B cell (primary cell): Measurements from ENCODE around the gene SPRED2. TPM values are rescaled to one million over a fixed set of nuclear protein-coding genes. Genes with fewer than 3 reads are reported as not detected.

Experiments used
- ATAC-seq: fragments of 200-7000 bp; cut with Tn5 transposase; one replicate; pipeline ENCODE4 v1.10.0; 2021; ENCODE audit warnings: low read depth, mild to moderate bottlenecking, moderate number of reproducible peaks, moderate library complexity
- CTCF ChIA-PET: fragments of 350-600 bp; sonication (Branson Sonifier 250); formaldehyde crosslinking; loops from one replicate; lab custom pipeline; 2021; ENCODE audit warnings: antibody characterized with exemption, inconsistent platforms; lab: Charles Lee
- POLR2A ChIA-PET: fragments of 350-600 bp; sonication (Branson Sonifier 250); formaldehyde crosslinking; loops from one replicate; lab custom pipeline; 2021; ENCODE audit warnings: antibody characterized with exemption; lab: Charles Lee
- DNase-seq: peaks from one replicate; pipeline ENCODE4 v3.0.0; 2013
- H2AFZ ChIP-seq: 2 replicates; pipeline ENCODE4 v1.6.1; 2012; ENCODE audit warnings: mild to moderate bottlenecking, low read depth, low read length; ENCODE audit not compliant: insufficient read depth, poor library complexity, severe bottlenecking
- H3K27ac ChIP-seq, 2 donors: 1 replicate in 1 of 2; 2 replicates in 1 of 2; pipeline ENCODE4 v1.5.1; 2012 to 2013; ENCODE audit warnings: low read length in 2 of 2, mild to moderate bottlenecking in 2 of 2, moderate library complexity in 1 of 2
- H3K27me3 ChIP-seq, 4 experiments: fragments of 200-600 bp in 1 of 4; sonication (generic) in 1 of 4; replicated peaks in 1 of 4; 1 replicate in 2 of 4; 2 replicates in 2 of 4; pipeline versions ENCODE4 v1.6.1 to v1.7.0; 2013 to 2016; ENCODE audit warnings: low read length in 3 of 4, mild to moderate bottlenecking in 2 of 4, mixed read lengths in 1 of 4, moderate library complexity in 1 of 4; ENCODE audit not compliant: insufficient read depth in 4 of 4, control insufficient read depth in 3 of 4; ENCODE audit errors: control extremely low read depth in 1 of 4
- H3K36me3 ChIP-seq, 2 experiments: replicated peaks in 1 of 2; 1 replicate in 1 of 2; 2 replicates in 1 of 2; pipeline versions ENCODE4 v1.6.1 to v1.7.1; 2013; ENCODE audit warnings: low read length in 1 of 2; ENCODE audit not compliant: insufficient read depth in 2 of 2, control insufficient read depth in 1 of 2; ENCODE audit errors: control extremely low read depth in 1 of 2, extremely low read depth in 1 of 2
- H3K4me1 ChIP-seq, 2 donors: fragments of 200-600 bp in 1 of 2; sonication (generic) in 1 of 2; 1 replicate in 1 of 2; 2 replicates in 1 of 2; pipeline versions ENCODE4 v1.5.1 to v1.6.1; 2013 to 2017; ENCODE audit warnings: low read length in 2 of 2; ENCODE audit not compliant: control insufficient read depth in 2 of 2, insufficient read depth in 2 of 2
- H3K4me2 ChIP-seq: replicated peaks from 2 replicates; pipeline ENCODE3; 2012; ENCODE audit warnings: mild to moderate bottlenecking, low read depth, low read length; ENCODE audit not compliant: poor library complexity, severe bottlenecking
- H3K4me3 ChIP-seq, 5 experiments: fragments of 200-600 bp in 1 of 5; sonication (generic) in 1 of 5; 1 replicate in 3 of 5; 2 replicates in 2 of 5; pipeline versions ENCODE4 v1.5.1 to v1.7.0; 2011 to 2016; ENCODE audit warnings: low read length in 4 of 5, mild to moderate bottlenecking in 4 of 5, low read depth in 2 of 5, control low read depth in 1 of 5, moderate library complexity in 1 of 5; ENCODE audit not compliant: insufficient read depth in 1 of 5; ENCODE audit errors: control extremely low read depth in 1 of 5, extremely low read depth in 1 of 5
- H3K79me2 ChIP-seq: fragments of 200-600 bp; sonication (generic); one replicate; pipeline ENCODE4 v1.6.0; 2016; ENCODE audit warnings: low read length; ENCODE audit not compliant: control insufficient read depth, insufficient read depth
- H3K9ac ChIP-seq: fragments of 200-600 bp; sonication (generic); 2 replicates; pipeline ENCODE4 v1.6.1; 2017; ENCODE audit warnings: mild to moderate bottlenecking, low read length, moderate library complexity
- H3K9me3 ChIP-seq, 3 donors: one replicate each; pipeline versions ENCODE4 v1.6.1 to v1.7.1; 2013; ENCODE audit warnings: low read length in 2 of 3; ENCODE audit not compliant: control insufficient read depth in 2 of 3, insufficient read depth in 1 of 3; ENCODE audit errors: control extremely low read depth in 1 of 3
- H4K20me1 ChIP-seq: 2 replicates; pipeline ENCODE4 v1.6.0; 2012; ENCODE audit warnings: mild to moderate bottlenecking, low read length; ENCODE audit not compliant: insufficient read depth, control insufficient read depth, poor library complexity, severe bottlenecking
- H3K27ac Mint-ChIP-seq: one replicate; pipeline ENCODE4 v1.8.0; 2021; ENCODE audit warnings: mixed read lengths
- H3K27me3 Mint-ChIP-seq: one replicate; pipeline ENCODE4 v1.8.0; 2021; ENCODE audit warnings: mixed read lengths
- H3K4me1 Mint-ChIP-seq: one replicate; pipeline ENCODE4 v1.8.0; 2021; ENCODE audit warnings: mixed read lengths
- H3K4me3 Mint-ChIP-seq: one replicate; pipeline ENCODE4 v1.8.0; 2021; ENCODE audit warnings: mixed read lengths
- H3K9me3 Mint-ChIP-seq: one replicate; pipeline ENCODE4 v1.8.0; 2022; ENCODE audit warnings: mixed read lengths; ENCODE audit not compliant: insufficient read depth
- CTCF ChIP-seq: fragments of 200-600 bp; IDR thresholded peaks from one replicate; pipeline ENCODE4 v1.8.0; 2022; ENCODE audit warnings: antibody characterized with exemption, mild to moderate bottlenecking
- EZH2 ChIP-seq: IDR thresholded peaks from 2 replicates; pipeline ENCODE4 v1.6.1; 2012; ENCODE audit warnings: borderline replicate concordance, low read depth, mild to moderate bottlenecking, moderate library complexity, low read length; ENCODE audit not compliant: insufficient read depth, poor library complexity, severe bottlenecking
- WGBS: methylation state at CpG from one replicate; pipeline ENCODE4 v1.1.5; 2013; ENCODE audit warnings: missing lambda C conversion rate; ENCODE audit not compliant: insufficient coverage; 5-methylcytosine and 5-hydroxymethylcytosine counted together
- intact Hi-C: fragments of 100-400 bp; cut with micrococcal nuclease; formaldehyde crosslinking; loops from one replicate; pipeline ENCODE4 v1.10.0; 2022
- polyA plus RNA-seq: library from polyadenylated mRNA; depleted of rRNA; stranded (reverse); fragments of >200 nt; gene quantifications from 2 replicates; pipeline ENCODE4 v1.2.3, GENCODE V29; 2012
- total RNA-seq, 2 donors: library from RNA; stranded (reverse); fragments of 120-200 nt in 1 of 2; gene quantifications; 1 replicate in 1 of 2; 2 replicates in 1 of 2; pipeline versions ENCODE4 v1.2.3 to v1.2.4, GENCODE V29; 2013 to 2022

Gene SPRED2
- total and polyA plus RNA-seq, 2 donors (not counting 1 experiment from before 2014, with no cell fraction given): 0.40 to 1.3 TPM

- Histone ChIP-seq H3K9me3 (peaks cover 0 to 1% (median 0%) of the 10 kb centered on the region in 3 donors), H3K4me2 (no peak overlapping the region), H3K79me2 (no peaks in the 10 kb centered on the region), H3K27ac (no peak overlapping the region), H3K9ac (no peak overlapping the region), H3K36me3 (peaks cover 0 to 2% of the 10 kb centered on the region in 2 experiments), H2AFZ (no peak overlapping the region), H3K27me3 (no peaks in the 10 kb centered on the region), H4K20me1 (no peaks in the 10 kb centered on the region), H3K4me3 (no peak overlapping the region), H3K4me1 (peaks cover 6 to 10% of the 10 kb centered on the region in 2 donors)
- no peaks in the 10 kb centered on the region for H3K9me3 Mint-ChIP-seq
- H3K4me1 Mint-ChIP-seq: peaks cover 9% of the 10 kb centered on the region
- WGBS: 92% methylated on average over 2 of the region's 6 CpGs
- DNase-seq: no peak
- H3K27ac Mint-ChIP-seq: no peak overlapping the region
- ChIA-PET POLR2A (no interaction called here), CTCF (no interaction called here)
- ATAC-seq: no peak
- intact Hi-C loops: loop anchor here (10.0 kb wide), 1 partner anchor 115 kb away; no protein-coding TSS in a partner anchor
- peaks cover 8% of the 10 kb centered on the region for H3K27me3 Mint-ChIP-seq
- TF ChIP-seq CTCF (no peak), EZH2 (no peak)
- H3K4me3 Mint-ChIP-seq: no peak overlapping the region
These were observed 152.6 kb downstream of the SPRED2 start for GRCh38 chr2:65279756-65280155.

GRCh38 chr2:65278531-65278981 lies 153.8 kb downstream of the SPRED2 start:
- H3K4me3 Mint-ChIP-seq: no peak overlapping the region
- no peaks in the 10 kb centered on the region for H3K79me2 ChIP-seq
- DNase-seq (no peak), ATAC-seq (no peak)
- H3K9me3 Mint-ChIP-seq: no peaks in the 10 kb centered on the region
- H3K9me3 ChIP-seq: peaks cover 0 to 1% (median 0%) of the 10 kb centered on the region in 3 donors
- CTCF ChIA-PET: interaction anchor here (0.9 to 1.4 kb wide), 2 partner anchors 12 to 13 kb away, joined by 4 to 5 read pairs; no protein-coding TSS in a partner anchor
- no peak overlapping the region for H3K27ac Mint-ChIP-seq
- H3K9ac ChIP-seq: no peak overlapping the region
- H3K27me3 Mint-ChIP-seq: peaks cover 5% of the 10 kb centered on the region
- peaks cover 6 to 10% of the 10 kb centered on the region in 2 donors for H3K4me1 ChIP-seq
- H2AFZ ChIP-seq: no peak overlapping the region
- H4K20me1 ChIP-seq: no peaks in the 10 kb centered on the region
- H3K36me3 ChIP-seq: peaks cover 0 to 2% of the 10 kb centered on the region in 2 experiments
- no peak overlapping the region for H3K27ac ChIP-seq
- H3K27me3 ChIP-seq: no peaks in the 10 kb centered on the region
- POLR2A ChIA-PET: no interaction called here
- no peak overlapping the region for H3K4me3 ChIP-seq
- peaks cover 9% of the 10 kb centered on the region for H3K4me1 Mint-ChIP-seq
- no peak for TF ChIP-seq EZH2
- no peak for TF ChIP-seq CTCF
- no CpG with 5 or more reads among the region's 6 CpGs for WGBS
- intact Hi-C loops: loop anchor here (10.0 kb wide), 1 partner anchor 116 kb away; no protein-coding TSS in a partner anchor
- H3K4me2 ChIP-seq: no peak overlapping the region
